Epithelial cell of proximal tubule (primary cell): ENCODE data around the gene NADK2. TPM values are rescaled to one million over a fixed set of nuclear protein-coding genes. Genes with fewer than 3 reads are reported as not detected.

ENCODE experiments used
- DNase-seq: peaks from one replicate; pipeline ENCODE4 v3.0.0-alpha.2; 2011; ENCODE audit warnings: low read depth
- H3K4me3 ChIP-seq: 2 replicates; pipeline ENCODE4 v1.5.1; 2011; ENCODE audit warnings: low read depth, mild to moderate bottlenecking, low read length
- CTCF ChIP-seq: conservative IDR thresholded peaks from 2 replicates; pipeline ENCODE4 v1.5.1; 2012; ENCODE audit warnings: low read depth, mild to moderate bottlenecking, low read length
- total RNA-seq: library from RNA; depleted of rRNA; stranded (reverse); fragments of >200 nt; gene quantifications from 2 replicates; pipeline ENCODE4 v1.2.3, GENCODE V29; 2015

Gene NADK2
- total RNA-seq, 1 donor from 2014 or later = 27.1 TPM

GRCh38 chr5:36175043-36175442, 66.7 kb downstream of the NADK2 start:
- H3K4me3 ChIP-seq = no peak overlapping the region
- DNase-seq = no peak
- TF ChIP-seq CTCF = no peak

GRCh38 chr5:36174119-36174518, 67.6 kb downstream of the NADK2 start:
- H3K4me3 ChIP-seq = no peak overlapping the region
- TF ChIP-seq CTCF = no peak
- no peak for DNase-seq

- DNase-seq = no peak
- TF ChIP-seq CTCF = no peak
- no peak overlapping the region for H3K4me3 ChIP-seq
Observed at GRCh38 chr5:36173426-36173825, 68.3 kb downstream of the NADK2 start.

GRCh38 chr5:36172599-36172998, 69.1 kb downstream of the NADK2 start:
- no peak for TF ChIP-seq CTCF
- no peak for DNase-seq
- H3K4me3 ChIP-seq = no peak overlapping the region

GRCh38 chr5:36170832-36171424, 70.8 kb downstream of the NADK2 start:
- no peak overlapping the region for H3K4me3 ChIP-seq
- no peak for TF ChIP-seq CTCF
- DNase-seq = no peak

GRCh38 chr5:36168737-36169136, 73.0 kb downstream of the NADK2 start:
- DNase-seq = no peak
- TF ChIP-seq CTCF = no peak
- no peak overlapping the region for H3K4me3 ChIP-seq

GRCh38 chr5:36164461-36164860, 77.3 kb downstream of the NADK2 start:
- no peak overlapping the region for H3K4me3 ChIP-seq
- TF ChIP-seq CTCF = no peak
- DNase-seq = no peak
